ENCODE results near the gene SPTBN4. TPM values are rescaled to one million over a fixed set of nuclear protein-coding genes. Genes with fewer than 3 reads are reported as not detected.
"Not testable (repeated sequence)": the region's sequence is repeated elsewhere in the genome, so short reads cannot be mapped to it uniquely, and the experiment has no call there.

Gene SPTBN4
- total RNA-seq, 1 experiment from 2014 or later = 0.48 TPM

GRCh38 chr19:40588926-40589569 is 122.2 kb downstream of the SPTBN4 start:
- ChIA-PET CTCF (no interaction called here), POLR2A (ENCODE audit: unreplicated experiment) (no interaction called here)
- no peaks in the 10 kb centered on the region for H3K9me2 ChIP-seq (ENCODE audit: insufficient read depth)
- no peaks in the 10 kb centered on the region for H3K79me2 ChIP-seq (ENCODE audit: low read depth)
- H3K4me2 ChIP-seq = no peak overlapping the region
- no peaks in the 10 kb centered on the region for H3K36me3 ChIP-seq (ENCODE audit: low read depth)
- H3K4me3 ChIP-seq = no peak overlapping the region
- H3K9me3 ChIP-seq (ENCODE audit: insufficient read depth, low read depth) = no peaks in the 10 kb centered on the region
- H3K27me3 ChIP-seq (ENCODE audit: insufficient read depth, low read depth) = no peaks in the 10 kb centered on the region
- DNase-seq = no peak
- H2AFZ ChIP-seq = no peak overlapping the region
- H4K20me1 ChIP-seq (ENCODE audit: insufficient read depth) = no peaks in the 10 kb centered on the region
- no TSS peak for BruUV-seq (replicated peaks)
- peaks cover 15% of the 10 kb centered on the region; the same call in 1 of the 2 replicates for H3K4me1 ChIP-seq (replicated peaks; ENCODE audit: insufficient read depth)
- TF ChIP-seq CTCF (conservative IDR thresholded peaks at IDR 0.05) = no peak
- no peak for TF ChIP-seq EZH2 (IDR thresholded peaks at IDR 0.05; ENCODE audit: low read depth)
- H3F3A ChIP-seq (ENCODE audit: insufficient read depth, low read depth) = peaks cover 23% of the 10 kb centered on the region
- H3K27ac ChIP-seq = no peak overlapping the region
- intact Hi-C loops (cut with micrococcal nuclease; ENCODE audit: unreplicated experiment) = no loop called here

- Histone ChIP-seq H3F3A (ENCODE audit: insufficient read depth, low read depth) (peaks cover 17% of the 10 kb centered on the region), H3K27me3 (ENCODE audit: insufficient read depth, low read depth) (no peaks in the 10 kb centered on the region), H3K9me2 (ENCODE audit: insufficient read depth) (no peaks in the 10 kb centered on the region), H3K4me3 (no peak overlapping the region), H3K9me3 (ENCODE audit: insufficient read depth, low read depth) (no peaks in the 10 kb centered on the region), H4K20me1 (ENCODE audit: insufficient read depth) (no peaks in the 10 kb centered on the region), H3K36me3 (ENCODE audit: low read depth) (no peaks in the 10 kb centered on the region), H2AFZ (no peak overlapping the region), H3K27ac (no peak overlapping the region), H3K79me2 (ENCODE audit: low read depth) (no peaks in the 10 kb centered on the region), H3K4me1 (replicated peaks; ENCODE audit: insufficient read depth) (peaks cover 8% of the 10 kb centered on the region; the same call in 1 of the 2 replicates), H3K4me2 (no peak overlapping the region)
- BruUV-seq (replicated peaks) = no TSS peak
- ChIA-PET CTCF (interaction anchor here (0.7 kb wide), 1 partner anchor 90 kb away, joined by 4 read pairs; no protein-coding TSS in a partner anchor), POLR2A (ENCODE audit: unreplicated experiment) (no interaction called here)
- DNase-seq = no peak
- TF ChIP-seq CTCF (conservative IDR thresholded peaks at IDR 0.05) (no peak), EZH2 (IDR thresholded peaks at IDR 0.05; ENCODE audit: low read depth) (no peak)
- intact Hi-C loops (cut with micrococcal nuclease; ENCODE audit: unreplicated experiment) = no loop called here
Observed at GRCh38 chr19:40589591-40590429, 123.0 kb downstream of the SPTBN4 start.

GRCh38 chr19:40590464-40591265 is 123.9 kb downstream of the SPTBN4 start:
- Histone ChIP-seq H3K4me1 (replicated peaks; ENCODE audit: insufficient read depth) (no peaks in the 10 kb centered on the region), H2AFZ (no peak overlapping the region), H3K4me2 (no peak overlapping the region), H4K20me1 (ENCODE audit: insufficient read depth) (no peaks in the 10 kb centered on the region), H3K4me3 (no peak overlapping the region), H3K27ac (no peak overlapping the region), H3K36me3 (ENCODE audit: low read depth) (no peaks in the 10 kb centered on the region), H3K9me3 (ENCODE audit: insufficient read depth, low read depth) (no peaks in the 10 kb centered on the region), H3K9me2 (ENCODE audit: insufficient read depth) (no peaks in the 10 kb centered on the region), H3F3A (ENCODE audit: insufficient read depth, low read depth) (peaks cover 9% of the 10 kb centered on the region), H3K79me2 (ENCODE audit: low read depth) (no peaks in the 10 kb centered on the region), H3K27me3 (ENCODE audit: insufficient read depth, low read depth) (no peaks in the 10 kb centered on the region)
- intact Hi-C loops (cut with micrococcal nuclease; ENCODE audit: unreplicated experiment) = no loop called here
- POLR2A ChIA-PET (ENCODE audit: unreplicated experiment) = no interaction called here
- TF ChIP-seq EZH2 (IDR thresholded peaks at IDR 0.05; ENCODE audit: low read depth) (no peak), CTCF (conservative IDR thresholded peaks at IDR 0.05) (no peak)
- CTCF ChIA-PET = no interaction called here
- DNase-seq = no peak
- BruUV-seq (replicated peaks) = TSS peak; percentile 15

GRCh38 chr19:40591724-40592123 is 124.9 kb downstream of the SPTBN4 start:
- DNase-seq; H3K27ac ChIP-seq; H3K79me2 ChIP-seq (ENCODE audit: low read depth); H3K9me3 ChIP-seq (ENCODE audit: insufficient read depth, low read depth); H3K36me3 ChIP-seq (ENCODE audit: low read depth); H2AFZ ChIP-seq; POLR2A ChIA-PET (ENCODE audit: unreplicated experiment); H3F3A ChIP-seq (ENCODE audit: insufficient read depth, low read depth); BruUV-seq (replicated peaks); H3K4me3 ChIP-seq; CTCF ChIA-PET; H3K27me3 ChIP-seq (ENCODE audit: insufficient read depth, low read depth); H3K4me1 ChIP-seq (replicated peaks; ENCODE audit: insufficient read depth); H3K4me2 ChIP-seq; intact Hi-C loops (cut with micrococcal nuclease; ENCODE audit: unreplicated experiment); H3K9me2 ChIP-seq (ENCODE audit: insufficient read depth); H4K20me1 ChIP-seq (ENCODE audit: insufficient read depth): not testable (repeated sequence)

Data from PC-9 (cell line).